HG03064 (cell line): Measurements from ENCODE around the gene CAAP1.
"Not testable (repeated sequence)": the region's sequence is repeated elsewhere in the genome, so short reads cannot be mapped to it uniquely, and the experiment has no call there.

Experiments
- ATAC-seq: cut with Tn5 transposase; IDR thresholded peaks from one replicate; pipeline ENCODE4 v1.9.1; 2021; ENCODE audit warnings: low read depth; ENCODE audit not compliant: unreplicated experiment

CAAP1 gene, protein sequence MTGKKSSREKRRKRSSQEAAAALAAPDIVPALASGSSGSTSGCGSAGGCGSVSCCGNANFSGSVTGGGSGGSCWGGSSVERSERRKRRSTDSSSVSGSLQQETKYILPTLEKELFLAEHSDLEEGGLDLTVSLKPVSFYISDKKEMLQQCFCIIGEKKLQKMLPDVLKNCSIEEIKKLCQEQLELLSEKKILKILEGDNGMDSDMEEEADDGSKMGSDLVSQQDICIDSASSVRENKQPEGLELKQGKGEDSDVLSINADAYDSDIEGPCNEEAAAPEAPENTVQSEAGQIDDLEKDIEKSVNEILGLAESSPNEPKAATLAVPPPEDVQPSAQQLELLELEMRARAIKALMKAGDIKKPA

DNA sequence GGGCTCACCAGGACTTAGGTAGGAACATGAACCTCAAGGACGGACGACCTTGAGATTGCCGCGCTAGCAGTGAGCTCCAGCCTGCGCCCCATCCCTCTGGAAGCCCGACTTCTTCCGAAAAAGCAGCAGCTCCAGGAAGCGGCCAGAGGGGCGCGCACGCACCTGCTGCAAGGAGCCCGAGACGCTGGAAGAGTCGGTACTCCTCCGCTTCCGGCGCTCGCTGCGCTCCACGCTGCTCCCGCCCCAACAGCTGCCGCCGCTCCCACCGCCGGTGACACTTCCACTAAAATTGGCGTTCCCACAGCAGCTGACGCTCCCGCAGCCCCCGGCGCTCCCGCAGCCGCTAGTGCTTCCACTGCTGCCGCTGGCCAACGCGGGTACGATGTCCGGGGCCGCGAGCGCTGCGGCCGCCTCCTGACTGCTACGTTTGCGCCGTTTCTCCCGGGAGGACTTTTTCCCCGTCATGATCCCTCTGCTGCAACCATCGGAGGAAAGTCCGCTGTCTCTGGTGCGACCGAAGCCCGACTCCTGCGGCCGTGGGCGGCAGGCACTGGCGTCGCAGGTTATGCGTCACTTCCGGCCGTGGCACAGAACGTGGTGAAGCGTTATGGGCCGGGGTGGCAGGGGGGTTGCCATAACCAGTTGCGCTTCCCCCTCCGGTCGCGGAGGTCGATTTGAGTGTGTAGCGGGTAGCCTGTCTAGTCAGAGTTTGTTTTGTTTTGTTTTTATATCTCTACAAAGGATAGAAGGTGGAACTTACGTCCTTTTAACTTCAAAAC lies at the start of gene CAAP1:
TSS of gene CAAP1 (minus strand) at position 552 of the 779 bp plus-strand sequence. CDS start at position 465, 87 bp downstream.
- ATAC-seq = peak; percentile 93

DNA sequence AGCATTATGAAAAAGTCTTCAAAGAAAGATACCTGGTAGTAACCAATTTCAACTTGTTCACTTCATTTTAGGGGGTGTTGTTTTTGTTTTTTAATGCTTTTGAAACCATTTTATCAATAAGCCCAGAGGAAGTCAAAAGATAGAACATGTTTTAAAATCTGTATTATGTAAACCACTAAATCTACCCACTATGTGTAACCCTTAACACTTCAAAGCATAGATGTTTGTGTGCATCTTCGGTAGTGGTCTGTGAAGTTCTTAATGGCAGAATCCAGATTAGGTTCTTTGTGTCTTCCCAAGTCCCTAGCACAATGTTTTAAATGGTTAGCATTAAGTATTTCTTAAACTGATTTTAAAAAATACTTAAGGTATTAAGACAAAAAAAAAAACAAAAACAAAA lies 48.2 kb upstream of the CAAP1 start:
- no peak for ATAC-seq

DNA sequence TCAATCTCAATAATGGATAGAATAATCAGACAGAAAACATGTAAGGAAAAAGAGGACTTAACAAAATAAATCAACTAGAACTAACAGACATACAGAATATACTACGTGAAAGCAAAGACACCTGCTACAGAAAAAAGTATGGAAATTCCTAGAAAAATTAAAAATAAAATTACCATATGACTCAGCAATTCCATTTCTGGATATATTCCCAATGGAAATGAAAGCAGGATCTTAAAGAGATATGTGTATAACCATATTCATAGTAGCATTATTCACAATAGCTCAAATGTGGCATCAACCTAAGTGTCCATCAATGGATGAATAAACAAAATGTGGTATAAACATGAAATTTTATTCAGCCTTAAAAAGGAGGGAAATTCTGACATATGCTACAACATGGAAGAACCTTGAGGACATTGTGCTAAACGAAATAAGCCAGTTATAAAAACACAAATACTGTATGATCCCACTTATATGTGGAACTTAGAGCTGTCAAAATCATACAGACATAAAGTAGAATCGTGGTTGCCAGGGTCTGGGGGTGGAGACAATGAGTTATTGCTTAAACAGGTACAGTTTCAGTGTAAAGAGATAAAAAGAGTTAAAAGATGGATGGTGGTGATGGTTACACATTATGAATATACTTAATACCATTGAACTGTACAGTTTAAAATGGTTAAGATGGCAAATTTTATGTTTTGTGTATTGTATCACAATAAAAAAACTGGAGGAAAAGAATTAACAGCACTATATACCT lies 47.5 kb upstream of the CAAP1 start:
- ATAC-seq = no peak

DNA sequence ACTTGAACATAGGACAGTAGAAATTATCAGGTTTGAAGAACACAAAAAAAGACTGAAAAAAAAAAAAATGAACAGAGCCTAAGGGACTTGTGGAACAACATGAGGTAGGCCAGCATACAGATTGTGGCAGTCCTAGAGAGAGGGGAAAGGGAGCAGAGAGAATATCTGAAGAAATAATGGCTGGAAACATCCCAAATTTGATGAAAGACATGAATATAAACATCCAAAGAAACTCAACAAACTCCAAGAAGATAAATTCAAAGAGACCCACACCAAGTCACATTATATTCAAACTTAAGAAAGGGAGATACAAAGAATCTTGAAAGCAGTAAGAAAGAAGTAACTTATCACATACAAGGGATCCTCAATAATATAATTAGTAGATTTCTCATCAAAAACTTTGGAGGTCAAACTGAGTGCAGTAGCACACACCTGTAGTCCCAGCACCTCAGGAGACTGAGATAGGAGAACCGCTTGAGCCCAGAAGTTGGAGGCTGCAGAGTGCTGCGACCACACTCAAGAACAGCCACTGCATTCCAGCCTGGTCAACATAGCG lies 45.3 kb upstream of the CAAP1 start:
- ATAC-seq = no peak

DNA sequence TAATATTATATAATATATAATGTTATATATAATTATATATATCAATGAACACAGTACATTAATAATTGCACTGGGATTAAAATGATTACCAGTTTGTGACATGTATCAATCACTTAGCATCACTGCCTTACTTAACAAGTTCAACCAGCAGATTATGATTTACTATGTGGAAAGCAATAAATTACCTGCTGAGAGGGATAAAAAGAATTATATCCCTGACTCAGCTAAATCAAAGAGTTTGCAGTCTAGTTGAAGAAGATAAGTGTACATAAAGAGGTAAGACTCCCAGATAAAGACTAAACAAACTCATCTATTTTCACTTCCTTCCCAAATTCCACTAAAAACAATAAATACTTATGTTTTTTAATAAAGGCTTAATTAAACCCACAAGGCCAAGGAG lies 43.2 kb upstream of the CAAP1 start:
- no peak for ATAC-seq

DNA sequence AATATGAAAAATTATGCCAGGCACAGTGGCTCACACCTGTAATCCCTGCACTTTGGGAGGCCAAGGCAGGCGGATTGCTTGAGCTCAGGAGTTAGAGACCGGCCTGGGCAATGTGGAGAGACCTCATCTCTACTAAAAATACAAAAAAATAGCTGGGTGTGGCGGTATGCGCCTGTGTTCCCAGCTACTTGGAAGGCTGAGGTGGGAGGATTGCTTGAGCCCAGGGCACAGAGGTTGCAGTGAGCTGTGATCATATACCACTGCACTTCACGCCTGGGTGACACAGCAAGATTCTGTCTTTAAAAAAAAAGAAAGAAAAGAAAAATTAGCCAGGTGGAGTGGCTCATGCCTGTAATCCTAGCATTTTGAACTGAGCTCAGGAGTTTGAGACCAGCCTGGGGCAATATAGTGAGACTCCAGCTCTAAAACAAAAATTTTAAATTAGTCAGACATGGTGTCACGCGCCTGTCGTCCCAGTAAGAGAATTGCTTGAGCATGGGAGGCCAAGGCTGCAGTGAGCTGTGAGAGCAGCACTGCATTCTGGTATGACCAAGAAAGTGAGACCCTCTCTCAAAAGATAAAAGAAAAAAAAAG lies 36.4 kb upstream of the CAAP1 start:
- ATAC-seq = no peak

DNA sequence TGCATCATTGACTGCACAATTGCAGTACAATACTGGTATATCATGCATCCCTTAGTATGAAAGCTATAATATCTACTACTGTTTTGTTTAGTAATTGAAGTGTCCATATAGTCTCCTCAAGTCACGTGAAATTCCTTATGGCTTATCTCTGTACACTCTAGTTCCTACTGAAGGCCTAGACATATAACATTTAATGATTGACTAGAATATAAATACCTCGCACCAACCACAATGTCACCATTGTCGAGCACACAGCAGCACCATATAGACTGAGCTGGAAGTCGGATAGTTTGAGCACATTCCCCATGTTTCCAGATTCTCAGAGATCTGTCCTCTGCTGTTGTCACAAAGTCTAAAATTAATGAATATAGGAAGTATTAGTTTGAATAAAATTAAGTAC lies 33.0 kb upstream of the CAAP1 start:
- no peak for ATAC-seq

DNA sequence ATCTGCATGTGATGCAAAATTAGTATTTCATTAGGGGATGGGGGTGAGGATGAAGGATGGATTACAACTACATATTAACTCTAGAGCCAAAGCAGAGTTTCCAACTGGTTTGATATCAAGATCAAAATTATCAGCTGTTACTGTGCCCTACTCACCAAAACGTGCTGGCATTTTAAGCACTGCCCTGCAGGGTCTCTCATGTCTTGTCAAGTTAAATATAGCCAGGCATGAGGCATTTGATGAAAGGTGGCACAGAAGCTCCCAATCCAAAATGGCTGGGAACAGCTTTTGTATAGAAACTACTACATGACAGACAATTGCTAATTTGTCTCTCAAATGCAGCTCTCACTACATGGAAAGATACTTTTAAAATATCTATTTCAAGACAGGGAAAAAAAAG lies 27.1 kb upstream of the CAAP1 start:
- ATAC-seq = no peak

DNA sequence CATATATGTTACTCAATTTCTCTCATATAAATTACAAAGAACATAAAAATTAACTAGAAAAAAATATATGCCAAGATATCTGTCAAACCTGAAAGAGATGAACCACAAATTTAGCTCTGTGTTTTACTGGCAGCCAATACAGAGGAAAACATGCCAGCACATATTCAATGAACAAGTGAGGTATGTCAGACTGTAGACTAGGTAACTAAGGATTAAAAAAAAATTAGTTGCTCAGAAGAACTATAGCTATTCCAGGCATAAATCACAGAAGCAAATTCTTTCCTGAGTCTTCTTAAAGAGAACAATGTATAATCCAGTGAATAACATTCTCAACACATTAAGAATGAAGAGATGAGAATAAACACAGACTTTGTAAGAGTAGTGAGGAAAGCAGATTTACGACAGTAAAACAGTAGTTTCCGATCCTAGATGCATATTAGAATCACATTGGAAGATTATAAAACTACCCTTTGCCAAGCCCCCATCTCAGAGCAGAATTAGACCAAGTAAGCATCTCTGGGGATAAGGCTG lies 20.6 kb upstream of the CAAP1 start:
- ATAC-seq = no peak

DNA sequence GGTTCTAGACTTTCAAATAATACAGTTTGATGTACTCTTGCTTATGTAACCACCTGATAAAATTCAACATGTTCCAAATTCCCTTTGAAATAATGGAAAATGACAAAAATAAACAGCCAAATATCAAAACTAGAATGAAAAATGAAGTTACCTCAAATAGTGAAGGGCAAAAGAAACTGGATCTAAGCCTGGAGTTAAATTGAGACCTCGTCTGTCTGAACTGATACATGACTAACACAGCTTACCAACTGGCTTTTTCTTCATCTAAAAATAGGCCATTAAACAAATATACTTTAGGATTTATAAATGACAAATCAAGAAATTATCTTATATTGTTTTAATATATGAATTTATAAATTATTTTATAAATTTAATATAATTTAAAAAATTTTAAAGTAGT lies 12.1 kb upstream of the CAAP1 start:
- no peak for ATAC-seq

DNA sequence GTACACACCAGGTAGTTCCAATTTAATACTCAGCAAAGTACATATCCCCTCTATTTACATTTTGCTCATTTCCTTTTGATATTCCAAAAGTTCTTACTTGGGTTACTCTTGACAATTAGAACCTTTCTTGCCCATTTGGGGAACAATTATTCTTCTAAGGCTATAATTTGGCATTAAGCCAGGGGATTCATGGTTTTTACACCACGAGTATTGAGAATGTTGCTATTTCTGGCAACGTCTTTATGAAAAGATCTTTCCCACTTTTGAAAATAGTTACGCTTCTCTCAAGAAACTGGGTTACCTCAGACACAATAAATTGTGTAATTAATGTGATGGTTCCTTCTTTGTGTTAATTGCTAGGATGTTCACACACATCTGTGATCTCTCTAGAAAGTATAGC lies 11.5 kb upstream of the CAAP1 start:
- ATAC-seq = no peak

DNA sequence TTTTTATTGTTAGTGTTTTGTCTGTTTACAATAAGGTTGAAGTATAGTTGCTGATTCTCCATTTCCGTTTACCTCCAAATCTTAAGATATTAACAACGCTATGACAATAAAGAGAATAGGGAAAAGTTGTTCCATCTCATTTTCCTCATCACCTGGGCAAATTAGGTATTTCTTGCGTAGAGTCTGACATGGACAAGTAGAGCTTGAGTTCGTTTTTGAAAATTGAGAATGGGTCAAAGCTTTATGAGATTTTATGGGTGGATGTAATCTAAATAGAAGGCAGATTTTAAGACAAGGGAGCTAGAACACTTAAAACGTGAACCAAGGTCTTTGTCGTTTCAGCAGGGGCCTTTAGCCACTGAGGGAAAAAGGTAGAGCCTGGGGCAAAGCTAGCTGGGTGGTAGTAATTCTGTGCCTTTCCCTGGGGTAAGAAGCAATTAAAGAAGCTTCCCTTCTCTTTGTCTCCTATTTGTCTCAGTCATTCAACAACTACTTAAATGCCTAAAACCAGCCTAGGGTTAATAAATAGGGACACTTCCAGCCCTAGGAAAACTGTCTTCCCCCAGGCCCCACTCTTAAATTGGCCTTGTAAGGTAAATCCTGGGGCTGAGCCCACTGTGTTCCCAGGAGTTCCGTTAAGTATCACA lies 551 bp upstream of the CAAP1 start:
- ATAC-seq = no peak

DNA sequence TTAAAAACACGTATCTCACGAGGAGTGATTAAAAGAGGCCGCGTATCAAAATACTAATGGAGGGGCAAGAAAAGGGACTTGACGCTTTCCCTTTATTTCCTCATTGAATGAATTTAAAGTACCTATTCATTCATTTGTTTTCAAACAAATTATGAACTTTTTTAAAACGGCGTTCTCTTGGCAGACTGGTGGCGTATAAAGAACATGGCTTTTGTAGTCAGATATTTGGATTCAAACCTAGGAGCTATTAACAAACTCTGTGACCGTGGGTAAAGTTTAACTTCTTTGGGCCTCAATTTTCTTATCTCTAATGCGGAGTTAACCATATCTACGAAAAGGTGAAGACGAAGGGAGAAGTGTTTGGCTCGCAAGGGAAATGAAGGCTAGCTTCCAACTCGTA lies 876 bp downstream of the CAAP1 start:
- ATAC-seq = peak; percentile 1

DNA sequence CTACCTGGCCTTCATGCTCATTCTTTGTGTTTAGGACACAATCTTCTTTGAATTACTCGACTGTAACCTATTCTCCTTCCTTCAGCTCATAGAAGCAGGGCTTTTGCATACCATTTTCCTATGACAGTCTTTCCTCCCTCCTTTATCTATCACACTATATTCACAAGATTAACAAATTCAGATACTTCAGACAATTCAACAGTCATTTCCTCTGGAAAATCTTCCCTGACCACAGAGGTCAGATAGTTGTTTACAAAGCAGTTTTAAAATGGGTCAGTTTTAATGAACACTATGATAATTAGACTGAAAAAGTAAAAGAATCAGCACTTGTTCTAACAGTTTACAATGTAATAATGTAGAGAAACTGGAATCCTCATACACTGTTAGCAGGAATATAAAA lies 4.3 kb downstream of the CAAP1 start:
- no peak for ATAC-seq

DNA sequence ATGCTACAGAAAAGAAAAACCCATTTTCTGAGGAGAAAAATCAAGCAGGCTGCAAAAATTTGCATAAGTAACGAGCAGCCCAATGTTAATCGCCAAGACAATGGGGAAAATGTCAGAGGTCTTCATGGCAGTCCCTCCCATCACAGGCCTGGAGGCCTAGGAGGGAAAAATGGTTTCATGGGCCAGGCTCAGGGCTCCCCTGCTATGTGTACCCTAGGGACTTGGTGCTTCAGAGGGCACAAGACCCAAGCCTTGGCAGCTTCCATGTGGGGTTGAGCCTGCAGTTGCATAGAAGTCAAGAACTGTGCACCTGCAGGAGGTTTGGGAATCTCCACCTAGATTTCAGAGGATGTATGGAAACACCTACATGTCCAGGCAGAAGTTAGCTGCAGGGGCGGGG lies 10.4 kb downstream of the CAAP1 start:
- no peak for ATAC-seq

DNA sequence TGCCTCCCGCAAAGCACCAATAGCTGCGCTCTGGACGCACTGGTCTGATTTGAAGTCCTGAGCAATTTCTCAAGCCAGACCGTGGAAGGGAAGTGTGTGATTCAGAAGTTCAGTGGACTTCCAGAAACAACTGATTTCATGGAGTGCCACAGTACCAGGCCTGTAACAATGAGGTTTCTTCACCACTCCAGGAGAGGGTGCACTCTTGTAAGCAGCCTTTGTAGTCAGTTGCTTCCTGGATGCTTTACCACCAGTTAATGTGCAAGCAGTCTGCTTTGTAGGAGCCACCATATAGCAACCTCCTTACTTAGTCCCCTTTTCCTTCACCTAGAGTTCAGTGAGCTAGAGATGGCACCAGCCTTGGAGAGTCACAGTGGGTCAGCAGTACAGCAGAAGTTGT lies 12.3 kb downstream of the CAAP1 start:
- no peak for ATAC-seq

DNA sequence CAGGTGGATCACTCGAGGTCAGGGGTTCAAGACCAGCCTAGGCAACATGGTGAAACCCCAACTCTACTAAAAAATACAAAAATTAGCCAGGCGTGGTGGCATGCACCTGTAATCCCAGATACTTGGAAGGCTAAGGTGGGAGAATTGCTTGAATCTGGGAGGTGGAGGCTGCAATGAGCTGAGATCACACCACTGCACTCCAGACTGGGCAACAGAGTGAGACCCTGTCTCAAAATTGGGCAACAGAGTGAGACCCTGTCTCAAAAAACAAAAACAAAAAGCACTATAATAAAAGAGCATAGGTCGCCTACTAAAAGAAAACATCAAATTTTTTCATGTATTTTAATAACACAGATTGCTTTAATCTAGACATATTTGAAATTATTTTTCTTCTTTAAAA lies 17.4 kb downstream of the CAAP1 start:
- ATAC-seq = not testable (repeated sequence)

DNA sequence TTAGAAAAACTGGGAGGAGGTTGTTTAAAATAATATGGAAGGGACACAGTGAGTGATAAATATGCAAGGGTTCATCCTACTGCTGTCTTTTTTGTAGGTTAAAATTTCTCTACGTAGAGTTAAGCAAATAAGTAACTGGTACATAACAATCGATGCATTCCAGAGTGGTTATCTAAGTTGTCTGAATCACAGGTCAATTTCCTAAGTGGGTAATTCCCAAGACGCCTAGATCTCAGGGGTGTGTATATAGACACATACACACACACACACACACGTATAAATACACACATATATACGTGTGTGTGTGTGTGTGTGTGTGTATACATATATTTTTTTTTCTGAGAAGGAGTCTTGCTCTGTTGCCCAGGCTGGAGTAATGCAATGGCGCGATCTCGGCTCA lies 22.3 kb downstream of the CAAP1 start:
- no peak for ATAC-seq

DNA sequence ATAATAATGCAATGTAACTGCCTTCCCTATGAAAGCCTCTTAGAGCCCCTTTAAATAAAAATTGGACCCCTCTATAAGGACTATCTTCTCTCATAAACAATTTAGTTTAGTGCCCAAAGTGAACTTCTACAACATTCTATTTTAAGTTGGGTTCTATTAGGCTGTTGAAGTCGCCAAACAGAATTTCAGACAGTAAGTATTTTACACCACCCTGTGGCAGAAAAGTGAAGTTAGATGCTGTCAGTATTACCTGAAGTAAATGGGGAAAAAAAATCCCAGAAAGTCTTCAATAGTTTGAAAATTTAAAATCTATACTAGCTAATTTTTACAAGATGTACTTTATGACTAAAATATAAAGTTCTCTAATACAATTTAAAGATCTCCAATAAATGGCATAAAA lies 29.5 kb downstream of the CAAP1 start:
- ATAC-seq = no peak
